Transverse colon (tissue), 4 donors: ENCODE data around the gene SERPINB12.

Experiments used
- CTCF ChIP-seq, 5 experiments: fragments of 200-600 bp in 3 of 5; fragments of 450-650 bp in 2 of 5; sonication (generic) in 3 of 5; IDR thresholded peaks; 1 replicate in 2 of 5; 2 replicates in 3 of 5; pipeline ENCODE4 v1.5.1; 2016 to 2017; ENCODE audit warnings: antibody characterized with exemption in 5 of 5, inconsistent platforms in 3 of 5, mild to moderate bottlenecking in 2 of 5, moderate library complexity in 1 of 5
- EP300 ChIP-seq: sonication (generic); formaldehyde crosslinking; IDR thresholded peaks from one replicate; pipeline ENCODE4 v1.6.1; 2017; ENCODE audit warnings: antibody characterized with exemption, low read depth
- POLR2A ChIP-seq: fragments of 450-650 bp; IDR thresholded peaks from one replicate; pipeline ENCODE4 v1.6.1; 2016; ENCODE audit warnings: antibody characterized with exemption, mild to moderate bottlenecking, moderate library complexity
- POLR2AphosphoS5 ChIP-seq, 3 donors: sonication (generic); formaldehyde crosslinking; IDR thresholded peaks; one replicate each; pipeline ENCODE4 v1.6.1; 2016; ENCODE audit warnings: antibody characterized with exemption in 3 of 3

- no peak for TF ChIP-seq POLR2A
- TF ChIP-seq CTCF (IDR thresholded peaks at IDR 0.05), result no peak
- no peak for TF ChIP-seq POLR2AphosphoS5 (IDR thresholded peaks at IDR 0.05)
- no peak for TF ChIP-seq EP300
These were observed 35.9 kb upstream of the SERPINB12 start for GRCh38 chr18:63506336-63506646.
